GM23248 (cell line): ENCODE data around the gene BMP3.

Experiments
- EZH2 ChIP-seq: fragments of 200-600 bp; sonication (generic); IDR thresholded peaks from 2 replicates; pipeline ENCODE4 v1.6.1; 2018; ENCODE audit warnings: antibody characterized with exemption, mild to moderate bottlenecking; ENCODE audit not compliant: insufficient read depth, poor library complexity, severe bottlenecking
- EZH2phosphoT487 ChIP-seq: fragments of 200-600 bp; sonication (generic); IDR thresholded peaks from 2 replicates; pipeline ENCODE4 v1.6.1; 2018; ENCODE audit warnings: antibody characterized with exemption, moderate library complexity, mild to moderate bottlenecking, low read depth; ENCODE audit not compliant: insufficient read depth

GRCh38 chr4:80999943-81000342, 30.6 kb upstream of the BMP3 start:
- no peak for TF ChIP-seq EZH2phosphoT487
- TF ChIP-seq EZH2: no peak
